ENCODE measurements around the gene PNO1. TPM values are rescaled to one million over a fixed set of nuclear protein-coding genes. Genes with fewer than 3 reads are reported as not detected.

Gene PNO1
- total and polyA plus RNA-seq, 9 of the 15 experiments (the other 6 are each of a cell fraction or from before 2014, with no cell fraction given): 11.8 to 81.7 (median 41.1) TPM

GRCh38 chr2:68108120-68108519 lies 49.6 kb upstream of the PNO1 start:
- ATAC-seq (no peak), DNase-seq (ENCODE audit: extremely low read depth in 1 of 4, low spot score in 3 of 4) (no peak), FAIRE-seq (no peak)
- H3K4me2 ChIP-seq (ENCODE audit: insufficient read depth, low read length): no peak overlapping the region
- H3K27ac ChIP-seq (ENCODE audit: extremely low read depth, low read depth, low read length): no peak overlapping the region
- no peak overlapping the region for H3K9ac ChIP-seq (ENCODE audit: insufficient read depth in 1 of 2, low read depth in 2 of 2, low read length in 2 of 2)
- CTCF ChIA-PET (ENCODE audit: low intra/inter-chr PET ratio): no interaction called here
- no peaks in the 10 kb centered on the region for H3K36me3 ChIP-seq (ENCODE audit: control insufficient read depth, insufficient read depth, low read length)
- H3K4me1 ChIP-seq (replicated peaks in 1 of 2; ENCODE audit: control insufficient read depth in 2 of 2, insufficient read depth in 2 of 2, low read length in 2 of 2): peaks cover 0 to 5% of the 10 kb centered on the region in 2 experiments; a peak in 2 of 5 replicates
- intact Hi-C loops (cut with micrococcal nuclease) (no loop called here), in situ Hi-C loops (cut with MboI) (no loop called here)
- no peaks in the 10 kb centered on the region for H3K9me1 ChIP-seq (ENCODE audit: control insufficient read depth, insufficient read depth, low read length)
- WGBS (ENCODE audit: insufficient coverage, low coverage, missing lambda C conversion rate): 46% methylated on average over 3 of the region's 3 CpGs
- no peaks in the 10 kb centered on the region for H4K20me1 ChIP-seq (replicated peaks; ENCODE audit: control insufficient read depth, insufficient read depth, low read length)
- POLR2A ChIA-PET: interaction anchor here (1.7 kb wide), 1 partner anchor 8 kb away, joined by 4 read pairs; no protein-coding TSS in a partner anchor
- H3K27me3 ChIP-seq (ENCODE audit: control insufficient read depth in 2 of 2, insufficient read depth in 2 of 2, low read length in 2 of 2): no peaks in the 10 kb centered on the region
- 0 out of 2 replicates have a peak overlapping the region, but pooled peaks have one; percentile 37 for H2AFZ ChIP-seq (ENCODE audit: low read depth, low read length)
- H3K79me2 ChIP-seq (ENCODE audit: control insufficient read depth, insufficient read depth, low read length): no peaks in the 10 kb centered on the region
- BruUV-seq (replicated peaks): no TSS peak
- no peak overlapping the region for H3K4me3 ChIP-seq
- H3K9me3 ChIP-seq (replicated peaks; ENCODE audit: control insufficient read depth, insufficient read depth, low read depth, low read length): peaks cover 4% of the 10 kb centered on the region; the same call in 1 of the 2 replicates
- TF ChIP-seq KDM2B (CRISPR knock-in tag; IDR thresholded peaks at IDR 0.05) (no peak), ZNF518B (CRISPR knock-in tag; IDR thresholded peaks at IDR 0.05) (no peak), NR4A1 (CRISPR knock-in tag; IDR thresholded peaks at IDR 0.05) (no peak), NR4A1 (tag; IDR thresholded peaks at IDR 0.05) (no peak), KAT2B (IDR thresholded peaks at IDR 0.05; ENCODE audit: low read depth, low read length) (no peak), TBP (optimal IDR thresholded peaks at IDR 0.05; ENCODE audit: low read depth, low read length) (no peak), CTCFL (IDR thresholded peaks at IDR 0.05; ENCODE audit: borderline replicate concordance, insufficient read depth, low read depth, low read length, poor library complexity, severe bottlenecking) (no peak), NR3C1 (CRISPR knock-in tag; IDR thresholded peaks at IDR 0.05) (no peak), TEAD4 (IDR thresholded peaks at IDR 0.05; ENCODE audit: low read length) (no peak), TEAD4 (CRISPR knock-in tag; IDR thresholded peaks at IDR 0.05; ENCODE audit: borderline replicate concordance) (no peak), SIN3B (IDR thresholded peaks at IDR 0.05; ENCODE audit: low read depth) (no peak), DEAF1 (CRISPR knock-in tag; IDR thresholded peaks at IDR 0.05) (no peak), CHD4 (IDR thresholded peaks at IDR 0.05; ENCODE audit: insufficient read depth, insufficient replicate concordance, low read depth, low read length, poor library complexity, severe bottlenecking) (no peak)
